ENCODE measurements around the gene HIBCH. TPM values are rescaled to one million over a fixed set of nuclear protein-coding genes. Genes with fewer than 3 reads are reported as not detected.

The HIBCH gene
- total RNA-seq, 1 donor from 2014 or later, result 24.5 TPM

- intact Hi-C loops (cut with micrococcal nuclease), result no loop called here
Observed at GRCh38 chr2:190156530-190157212, 163.0 kb downstream of the HIBCH start.

More at GRCh38 chr2:190156530-190157212, 163.0 kb downstream of the HIBCH start:
- H3K4me3 ChIP-seq, result no peak overlapping the region
- H3K36me3 ChIP-seq, result no peaks in the 10 kb centered on the region
- TF ChIP-seq, protein P1, sequence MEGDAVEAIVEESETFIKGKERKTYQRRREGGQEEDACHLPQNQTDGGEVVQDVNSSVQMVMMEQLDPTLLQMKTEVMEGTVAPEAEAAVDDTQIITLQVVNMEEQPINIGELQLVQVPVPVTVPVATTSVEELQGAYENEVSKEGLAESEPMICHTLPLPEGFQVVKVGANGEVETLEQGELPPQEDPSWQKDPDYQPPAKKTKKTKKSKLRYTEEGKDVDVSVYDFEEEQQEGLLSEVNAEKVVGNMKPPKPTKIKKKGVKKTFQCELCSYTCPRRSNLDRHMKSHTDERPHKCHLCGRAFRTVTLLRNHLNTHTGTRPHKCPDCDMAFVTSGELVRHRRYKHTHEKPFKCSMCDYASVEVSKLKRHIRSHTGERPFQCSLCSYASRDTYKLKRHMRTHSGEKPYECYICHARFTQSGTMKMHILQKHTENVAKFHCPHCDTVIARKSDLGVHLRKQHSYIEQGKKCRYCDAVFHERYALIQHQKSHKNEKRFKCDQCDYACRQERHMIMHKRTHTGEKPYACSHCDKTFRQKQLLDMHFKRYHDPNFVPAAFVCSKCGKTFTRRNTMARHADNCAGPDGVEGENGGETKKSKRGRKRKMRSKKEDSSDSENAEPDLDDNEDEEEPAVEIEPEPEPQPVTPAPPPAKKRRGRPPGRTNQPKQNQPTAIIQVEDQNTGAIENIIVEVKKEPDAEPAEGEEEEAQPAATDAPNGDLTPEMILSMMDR (IDR thresholded peaks at IDR 0.05; ENCODE audit: borderline replicate concordance), result no peak
- no peaks in the 10 kb centered on the region for H3K9me3 ChIP-seq (replicated peaks)
- H3K27ac ChIP-seq (replicated peaks), result no peak overlapping the region
- DNase-seq, result no peak
- no peaks in the 10 kb centered on the region for H3K27me3 ChIP-seq (ENCODE audit: low read depth)
- peaks cover 8% of the 10 kb centered on the region for H3K4me1 ChIP-seq

Other genes with a start within 250 kb of the HIBCH start
- gene INPP1, start 23.8 kb upstream of the HIBCH start, total RNA-seq, result 15.0 TPM
- gene MFSD6, start 88.5 kb upstream of the HIBCH start, total RNA-seq, result 21.4 TPM
- 1.5 TPM for gene NEMP2, start 214.9 kb upstream of the HIBCH start, total RNA-seq